HAP-1 (cell line): ENCODE measurements around the gene CAMTA1.

ENCODE experiments used
- DNase-seq, 2 experiments: peaks; one replicate each; pipeline ENCODE4 v3.0.0-alpha.2; 2016 to 2020; ENCODE audit warnings: low spot score in 2 of 2
- H3K27me3 ChIP-seq: fragments of 250-450 bp; sonication (Bioruptor Pico); 2 replicates; pipeline ENCODE4 v1.5.1; 2020; ENCODE audit warnings: low read depth, mild to moderate bottlenecking, moderate library complexity
- H3K36me3 ChIP-seq: fragments of 250-450 bp; sonication (Bioruptor Pico); replicated peaks from 2 replicates; pipeline ENCODE4 v1.5.1; 2020; ENCODE audit warnings: mild to moderate bottlenecking
- H3K4me1 ChIP-seq: fragments of 250-450 bp; sonication (Bioruptor Pico); 2 replicates; pipeline ENCODE4 v1.5.1; 2020; ENCODE audit warnings: mild to moderate bottlenecking
- H3K4me3 ChIP-seq: fragments of 250-450 bp; sonication (Bioruptor Pico); 2 replicates; pipeline ENCODE4 v1.5.1; 2020; ENCODE audit warnings: mild to moderate bottlenecking, moderate library complexity
- H3K9me3 ChIP-seq: fragments of 250-450 bp; sonication (Bioruptor Pico); 2 replicates; pipeline ENCODE4 v1.5.1; 2020; ENCODE audit warnings: mild to moderate bottlenecking, moderate library complexity
- in situ Hi-C: fragments of 300-500 bp; cut with MboI; formaldehyde crosslinking; loops from 3 replicates; pipeline ENCODE4 v1.14.3; 2020; ENCODE audit warnings: low sequenced_read_pairs, inconsistent platforms, mixed read lengths

CAMTA1 gene

GRCh38 chr1:7576946-7577657, 791.8 kb downstream of the CAMTA1 start:
- in situ Hi-C loops = no loop called here
- peak in 1 of 2 experiments; percentile 35 for DNase-seq
- peaks cover 2% of the 10 kb centered on the region; the same call in 1 of the 2 replicates for H3K27me3 ChIP-seq

GRCh38 chr1:7578206-7578605, 793.0 kb downstream of the CAMTA1 start:
- DNase-seq = no peak
- no peaks in the 10 kb centered on the region; the same call in 1 of the 2 replicates for H3K27me3 ChIP-seq
- no peaks in the 10 kb centered on the region for H3K9me3 ChIP-seq

More at GRCh38 chr1:7576946-7577657, 791.8 kb downstream of the CAMTA1 start:
- no peaks in the 10 kb centered on the region for H3K36me3 ChIP-seq
- H3K4me1 ChIP-seq = no peaks in the 10 kb centered on the region
- H3K9me3 ChIP-seq = no peaks in the 10 kb centered on the region
- H3K4me3 ChIP-seq = no peak overlapping the region

GRCh38 chr1:7579016-7579415, 793.8 kb downstream of the CAMTA1 start:
- Histone ChIP-seq H3K36me3 (no peaks in the 10 kb centered on the region), H3K9me3 (no peaks in the 10 kb centered on the region), H3K4me1 (no peaks in the 10 kb centered on the region), H3K4me3 (no peak overlapping the region), H3K27me3 (no peaks in the 10 kb centered on the region; the same call in 1 of the 2 replicates)
- in situ Hi-C loops = no loop called here
- DNase-seq = no peak

More at GRCh38 chr1:7578206-7578605, 793.0 kb downstream of the CAMTA1 start:
- H3K4me1 ChIP-seq = no peaks in the 10 kb centered on the region
- no peaks in the 10 kb centered on the region for H3K36me3 ChIP-seq
- in situ Hi-C loops = no loop called here
- no peak overlapping the region for H3K4me3 ChIP-seq

- Histone ChIP-seq H3K36me3 (no peaks in the 10 kb centered on the region), H3K27me3 (no peaks in the 10 kb centered on the region), H3K4me1 (no peaks in the 10 kb centered on the region), H3K4me3 (no peak overlapping the region), H3K9me3 (no peaks in the 10 kb centered on the region)
- DNase-seq = no peak
- in situ Hi-C loops = no loop called here
Measured at GRCh38 chr1:7579831-7580804, 794.9 kb downstream of the CAMTA1 start.

- Histone ChIP-seq H3K4me1 (no peaks in the 10 kb centered on the region), H3K4me3 (no peak overlapping the region), H3K27me3 (no peaks in the 10 kb centered on the region), H3K9me3 (no peaks in the 10 kb centered on the region), H3K36me3 (no peaks in the 10 kb centered on the region)
- in situ Hi-C loops = no loop called here
- no peak for DNase-seq
Measured at GRCh38 chr1:7580923-7581753, 795.9 kb downstream of the CAMTA1 start.

GRCh38 chr1:7581754-7582459, 796.7 kb downstream of the CAMTA1 start:
- no peak for DNase-seq
- Histone ChIP-seq H3K4me3 (no peak overlapping the region), H3K27me3 (no peaks in the 10 kb centered on the region), H3K36me3 (no peaks in the 10 kb centered on the region), H3K9me3 (no peaks in the 10 kb centered on the region), H3K4me1 (no peaks in the 10 kb centered on the region)
- in situ Hi-C loops = no loop called here

- Histone ChIP-seq H3K4me3 (no peak overlapping the region), H3K36me3 (no peaks in the 10 kb centered on the region), H3K4me1 (no peaks in the 10 kb centered on the region), H3K27me3 (no peaks in the 10 kb centered on the region), H3K9me3 (no peaks in the 10 kb centered on the region)
- in situ Hi-C loops = no loop called here
- DNase-seq = no peak
Measured at GRCh38 chr1:7582460-7582972, 797.3 kb downstream of the CAMTA1 start.

- Histone ChIP-seq H3K4me1 (no peaks in the 10 kb centered on the region), H3K9me3 (no peaks in the 10 kb centered on the region), H3K4me3 (no peak overlapping the region), H3K27me3 (no peaks in the 10 kb centered on the region), H3K36me3 (no peaks in the 10 kb centered on the region)
- in situ Hi-C loops = no loop called here
- no peak for DNase-seq
Measured at GRCh38 chr1:7583291-7584096, 798.2 kb downstream of the CAMTA1 start.

- Histone ChIP-seq H3K4me3 (no peak overlapping the region), H3K4me1 (no peaks in the 10 kb centered on the region), H3K36me3 (no peaks in the 10 kb centered on the region), H3K27me3 (no peaks in the 10 kb centered on the region), H3K9me3 (no peaks in the 10 kb centered on the region)
- in situ Hi-C loops = no loop called here
- DNase-seq = no peak
Measured at GRCh38 chr1:7584157-7584556, 798.9 kb downstream of the CAMTA1 start.

- Histone ChIP-seq H3K27me3 (no peaks in the 10 kb centered on the region), H3K36me3 (no peaks in the 10 kb centered on the region), H3K9me3 (no peaks in the 10 kb centered on the region), H3K4me3 (no peak overlapping the region), H3K4me1 (no peaks in the 10 kb centered on the region)
- in situ Hi-C loops = no loop called here
- no peak for DNase-seq
Measured at GRCh38 chr1:7584643-7585042, 799.4 kb downstream of the CAMTA1 start.

GRCh38 chr1:7585216-7585907, 800.1 kb downstream of the CAMTA1 start:
- in situ Hi-C loops = no loop called here
- Histone ChIP-seq H3K4me3 (no peak overlapping the region), H3K9me3 (no peaks in the 10 kb centered on the region), H3K27me3 (no peaks in the 10 kb centered on the region), H3K36me3 (no peaks in the 10 kb centered on the region), H3K4me1 (no peaks in the 10 kb centered on the region)
- no peak for DNase-seq
